ENCODE measurements around the gene ABR. TPM values are rescaled to one million over a fixed set of nuclear protein-coding genes. Genes with fewer than 3 reads are reported as not detected.
"Not testable (repeated sequence)": the region's sequence is repeated elsewhere in the genome, so short reads cannot be mapped to it uniquely, and the experiment has no call there.

The ABR gene
- total RNA-seq, 1 donor from 2014 or later: 158 TPM

DNA sequence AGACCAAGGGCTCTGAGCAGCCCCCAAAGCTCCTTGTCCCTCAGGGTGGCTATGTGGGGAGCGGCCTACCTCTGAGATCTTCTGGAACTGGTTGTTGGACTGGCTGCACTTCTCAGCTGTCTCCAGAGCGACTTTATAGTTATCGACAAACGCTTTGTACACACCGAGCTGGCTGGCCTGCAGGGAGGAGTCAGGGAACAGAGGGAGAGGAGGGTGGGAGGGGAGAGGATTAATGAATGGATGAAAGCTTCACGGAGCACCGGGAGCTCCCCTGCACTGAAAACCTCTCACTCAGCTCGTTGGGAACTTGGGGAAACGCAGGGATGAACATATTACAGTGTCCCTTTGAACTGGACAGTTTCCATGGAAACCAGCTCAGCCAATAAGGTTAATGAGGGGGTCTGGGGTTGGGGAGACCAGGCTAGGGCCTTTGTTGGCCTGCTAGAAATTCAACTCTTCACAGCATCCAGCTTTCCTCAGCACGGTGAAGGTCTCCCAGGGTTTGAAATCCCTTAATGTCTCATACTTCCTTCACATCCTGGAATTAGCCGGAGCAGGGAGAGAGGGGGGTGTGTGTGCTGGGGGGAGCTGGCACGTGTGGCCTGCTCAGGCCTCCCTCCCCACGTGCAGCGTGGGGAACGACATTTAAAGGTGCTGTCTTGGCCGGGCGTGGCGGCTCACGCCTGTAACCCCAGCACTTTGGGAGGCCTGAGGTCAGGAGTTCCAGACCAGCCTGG, 96.2 kb downstream of the ABR start:
- intact Hi-C loops (cut with DNase I): no loop called here
- DNase-seq (ENCODE audit: low spot score): no peak

DNA sequence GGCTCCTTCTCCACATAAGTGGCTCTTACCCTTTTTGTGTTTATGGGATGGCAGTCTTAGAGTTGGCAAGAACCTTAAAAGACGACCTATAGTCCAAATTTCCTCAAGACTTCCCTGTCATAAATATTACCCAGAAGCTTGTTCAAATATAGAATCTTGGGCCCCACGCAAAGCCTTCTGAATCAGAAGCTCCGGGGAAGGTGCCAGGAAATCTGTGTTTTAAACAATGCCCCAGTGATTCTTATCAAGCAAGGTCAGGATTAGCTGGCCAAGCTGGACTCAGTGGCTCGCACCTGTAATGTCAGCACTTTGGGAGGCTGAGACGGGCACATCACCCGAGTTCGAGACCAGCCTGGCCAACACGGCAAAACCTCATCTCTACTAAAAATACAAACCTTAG, 97.2 kb downstream of the ABR start:
- intact Hi-C loops (cut with DNase I): no loop called here
- no peak for DNase-seq (ENCODE audit: low spot score)

DNA sequence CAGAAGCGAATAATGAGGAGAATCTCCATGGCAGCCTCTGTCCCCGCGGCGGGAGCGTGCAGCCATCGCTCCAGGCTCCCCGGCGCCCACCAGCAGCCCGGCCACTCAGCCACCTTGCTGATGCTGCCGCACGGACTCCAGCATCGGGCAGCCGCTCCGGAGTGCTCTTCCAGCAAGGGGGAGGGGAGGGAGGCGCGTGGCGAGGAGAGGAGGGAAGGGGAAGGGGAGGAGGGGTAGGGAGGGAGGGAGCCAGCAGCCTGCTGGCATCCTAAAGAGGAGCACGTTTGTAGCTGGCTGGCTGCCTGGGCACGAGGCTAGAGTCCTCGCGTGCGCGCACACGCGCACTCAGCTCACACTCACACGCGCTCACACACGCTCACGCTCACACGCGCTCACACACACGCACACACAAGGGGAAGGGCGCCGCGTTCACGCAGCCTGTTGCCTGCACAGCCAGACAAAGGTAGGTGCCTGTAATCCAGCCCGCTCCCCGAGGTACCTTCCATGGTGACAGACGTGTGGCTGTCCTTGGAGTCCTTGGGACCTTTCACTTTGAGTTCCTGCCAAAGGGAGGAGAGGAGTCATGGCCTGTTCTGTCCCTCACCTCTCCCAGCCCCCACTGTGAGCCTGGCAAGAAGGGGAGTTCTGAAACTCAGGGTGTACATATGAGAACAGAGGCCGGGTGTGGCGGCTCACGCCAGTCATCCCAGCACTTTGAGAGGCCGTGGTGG, 100.8 kb downstream of the ABR start:
- DNase-seq (ENCODE audit: low spot score): peak; percentile 83
- intact Hi-C loops (cut with DNase I): no loop called here

DNA sequence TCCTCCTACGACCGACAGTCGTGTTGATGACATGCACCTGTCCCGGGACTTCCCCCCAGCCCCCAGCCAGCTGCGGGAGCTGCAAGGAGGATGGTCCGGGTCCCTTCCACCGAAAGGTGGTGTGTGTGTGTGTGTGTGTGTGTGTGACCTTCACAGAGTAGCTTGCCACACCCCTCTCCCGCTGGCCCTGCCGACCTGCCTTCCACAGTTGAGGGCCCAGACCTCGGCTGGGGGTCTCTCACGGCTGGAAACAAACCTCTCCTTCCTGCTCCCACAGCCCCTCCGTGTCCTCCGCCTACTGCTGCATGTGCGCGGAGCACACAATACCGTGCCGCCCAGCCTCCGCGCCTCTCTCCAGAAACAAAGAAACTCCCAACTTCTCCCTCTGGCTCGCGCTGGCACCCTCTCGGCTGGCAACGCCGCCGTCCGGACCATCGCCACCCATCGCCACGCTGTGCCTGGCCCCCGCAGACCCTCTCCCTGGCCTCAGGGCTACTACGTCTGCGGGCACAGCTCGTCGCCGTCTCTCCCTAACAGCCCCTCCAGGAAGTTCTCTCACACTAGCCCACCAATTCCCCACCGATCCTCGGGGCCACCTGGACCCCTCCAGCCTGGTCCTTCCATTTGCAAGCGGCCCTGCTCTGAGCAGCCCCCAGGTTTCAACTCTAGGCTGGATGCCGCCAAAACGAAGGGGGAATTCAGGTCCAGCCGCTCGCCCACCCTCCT, 101.6 kb downstream of the ABR start:
- no peak for DNase-seq (ENCODE audit: low spot score)
- intact Hi-C loops (cut with DNase I): no loop called here

DNA sequence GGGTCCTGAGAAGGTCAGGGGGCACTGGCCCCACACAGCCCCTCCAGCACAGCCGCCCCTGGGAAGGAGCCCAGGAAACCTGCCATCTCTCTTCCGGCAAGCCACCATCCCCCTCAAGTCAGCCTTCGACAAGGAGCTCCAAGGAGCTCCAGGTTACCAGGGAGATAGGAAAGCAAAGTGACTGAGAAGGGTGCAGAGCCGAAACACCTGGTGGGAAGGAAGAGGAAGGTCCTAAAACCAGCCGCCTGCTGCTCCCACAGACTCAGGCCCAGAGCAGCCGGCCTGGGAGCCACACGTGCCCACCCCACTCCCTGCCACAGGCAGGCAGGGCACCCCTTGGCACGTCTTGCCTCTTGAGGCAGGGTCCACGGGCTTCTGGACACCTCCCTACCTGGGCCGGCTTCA, 102.2 kb downstream of the ABR start:
- DNase-seq (ENCODE audit: low spot score): no peak
- intact Hi-C loops (cut with DNase I): no loop called here

DNA sequence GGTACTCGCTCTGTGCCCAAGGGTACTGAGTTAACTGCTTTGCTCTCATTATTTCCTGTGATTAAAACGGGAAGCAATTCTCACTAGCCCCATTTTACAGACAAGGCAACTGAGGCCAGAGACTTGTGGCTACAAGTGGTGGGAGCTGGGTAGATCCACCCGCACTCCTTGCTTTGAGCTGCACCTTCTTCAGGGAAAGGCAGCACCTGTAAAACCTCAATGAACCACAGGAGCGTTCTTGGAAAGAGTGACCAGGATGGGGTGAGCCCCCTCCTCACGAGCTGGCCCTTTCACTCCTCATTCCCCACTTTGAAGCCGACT, 102.8 kb downstream of the ABR start:
- intact Hi-C loops (cut with DNase I): no loop called here
- no peak for DNase-seq (ENCODE audit: low spot score)

DNA sequence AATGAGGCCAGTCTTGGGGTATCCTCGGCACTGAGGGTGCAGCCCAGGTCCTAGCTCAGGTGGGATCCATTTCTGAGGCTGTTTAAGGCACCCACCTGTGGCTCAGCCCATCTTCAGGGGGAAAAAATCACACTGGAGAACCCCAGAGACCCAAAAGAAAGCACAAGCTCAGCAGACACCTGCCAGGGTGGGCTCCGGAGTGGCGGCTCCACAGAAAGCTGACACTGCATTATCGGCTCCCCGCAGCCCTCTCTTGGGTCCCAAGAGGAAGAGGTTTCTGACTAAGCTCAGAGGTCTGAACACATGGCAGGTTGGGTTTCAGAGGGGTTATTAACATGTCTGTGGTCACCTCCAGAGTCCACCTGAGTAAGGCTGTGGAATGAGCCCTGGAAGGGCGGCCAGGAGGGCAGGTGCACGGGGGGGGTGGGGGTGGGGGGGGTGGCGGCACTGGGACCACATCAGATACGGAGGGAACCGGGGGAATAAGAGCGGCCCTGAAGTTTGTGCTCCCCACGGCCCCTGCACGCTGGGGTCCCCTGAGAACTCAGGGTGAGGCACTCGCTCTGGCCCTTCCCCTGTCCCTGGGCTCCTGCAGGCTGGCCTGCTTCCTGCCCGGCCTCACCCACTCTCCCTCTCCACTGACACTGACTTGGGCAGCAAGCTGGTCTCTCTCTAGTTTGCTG, 103.3 kb downstream of the ABR start:
- DNase-seq (ENCODE audit: low spot score): no peak
- intact Hi-C loops (cut with DNase I): no loop called here

DNA sequence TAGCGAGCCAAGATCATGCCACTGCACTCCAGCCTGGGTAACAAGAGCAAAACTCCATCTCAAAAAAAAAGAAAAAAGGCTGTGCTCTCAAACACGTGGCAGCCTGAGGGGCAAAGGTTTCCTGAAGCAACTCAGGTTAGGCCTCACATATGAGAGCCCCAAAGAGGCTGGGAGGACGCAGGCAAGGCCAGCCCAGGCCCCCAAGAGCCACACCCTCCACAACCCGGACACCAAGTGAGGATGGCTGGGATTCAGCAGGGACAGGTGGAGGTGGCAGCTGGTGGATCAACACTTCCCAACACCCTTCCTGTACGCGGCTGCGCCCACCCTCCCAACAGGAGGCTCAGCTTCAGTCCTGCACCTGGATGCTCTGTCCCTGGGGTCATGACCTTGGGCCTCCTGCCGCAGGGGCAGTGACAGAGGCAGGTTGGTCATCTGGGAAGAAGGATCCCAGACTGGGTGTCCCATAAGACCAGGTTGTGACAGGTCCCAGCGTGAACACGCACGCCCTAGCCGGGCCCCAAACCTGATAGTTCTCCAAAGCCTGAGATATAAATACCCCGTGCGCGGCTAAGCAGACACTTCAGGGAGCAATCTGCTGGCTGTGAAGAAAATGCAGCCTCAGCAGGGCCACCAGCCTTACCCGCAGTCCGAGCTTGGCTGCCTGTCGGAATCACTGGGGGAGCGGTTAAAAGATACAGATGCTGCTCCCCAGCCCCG, 104.7 kb downstream of the ABR start:
- DNase-seq (ENCODE audit: low spot score): no peak
- intact Hi-C loops (cut with DNase I): no loop called here

DNA sequence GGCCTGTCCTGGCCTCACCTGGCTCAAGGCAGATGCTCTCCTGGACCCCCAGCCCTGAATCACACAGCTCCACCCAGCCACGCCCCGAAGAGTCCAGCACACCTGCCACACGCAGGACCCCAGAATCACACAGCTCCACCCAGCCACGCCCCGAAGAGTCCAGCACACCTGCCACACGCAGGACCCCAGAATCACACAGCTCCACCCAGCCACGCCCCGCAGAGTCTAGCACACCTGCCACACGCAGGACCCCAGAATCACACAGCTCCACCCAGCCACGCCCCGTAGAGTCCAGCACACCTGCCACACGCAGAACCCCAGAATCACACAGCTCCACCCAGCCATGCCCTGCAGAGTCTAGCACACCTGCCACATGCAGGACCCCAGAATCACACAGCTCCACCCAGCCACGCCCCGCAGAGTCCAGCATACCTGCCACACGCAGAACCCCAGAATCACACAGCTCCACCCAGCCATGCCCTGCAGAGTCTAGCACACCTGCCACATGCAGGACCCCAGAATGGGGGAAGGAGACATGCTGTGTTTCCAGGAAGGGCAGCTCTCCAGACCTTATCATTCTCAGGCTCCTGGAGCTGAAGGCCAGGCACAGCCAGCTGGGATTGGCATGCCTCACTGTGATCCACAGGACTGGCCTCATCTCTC, 105.7 kb downstream of the ABR start:
- DNase-seq (ENCODE audit: low spot score); intact Hi-C loops (cut with DNase I): not testable (repeated sequence)

DNA sequence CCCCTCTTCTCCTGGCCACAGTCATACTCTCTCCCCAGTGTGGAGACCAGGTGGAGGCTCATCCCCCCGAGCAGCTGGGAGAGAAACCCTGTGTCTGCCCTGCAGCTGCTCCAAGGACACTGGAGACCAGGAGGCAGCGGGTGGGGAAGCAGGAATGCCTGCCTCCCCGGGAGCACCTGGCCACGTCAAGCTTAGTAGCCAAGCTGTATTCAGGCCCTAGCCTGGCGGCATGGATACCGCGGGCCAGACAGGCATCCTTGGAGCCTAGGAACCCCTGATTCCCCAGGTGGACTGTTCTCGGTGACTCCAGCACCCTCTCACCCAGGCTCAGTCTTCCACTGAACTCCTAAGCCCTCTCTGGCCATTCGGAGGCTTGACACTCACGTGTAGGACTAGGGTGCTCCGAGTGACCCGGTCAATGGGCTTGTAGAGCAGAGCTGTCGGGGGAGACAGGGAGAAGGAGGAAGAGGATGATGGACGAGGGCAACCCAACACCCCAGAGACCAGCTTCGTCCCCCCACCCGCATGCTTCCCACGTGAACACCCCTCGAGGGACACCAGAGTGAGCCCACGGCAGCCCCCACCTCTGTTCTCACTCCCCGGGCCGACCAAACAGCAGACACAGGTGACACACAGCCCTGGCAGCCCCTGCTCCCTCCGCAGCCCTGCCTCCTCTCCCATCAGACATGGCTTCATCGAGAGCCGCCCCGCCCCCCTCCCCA, 106.4 kb downstream of the ABR start:
- intact Hi-C loops (cut with DNase I): no loop called here
- DNase-seq (ENCODE audit: low spot score): no peak

DNA sequence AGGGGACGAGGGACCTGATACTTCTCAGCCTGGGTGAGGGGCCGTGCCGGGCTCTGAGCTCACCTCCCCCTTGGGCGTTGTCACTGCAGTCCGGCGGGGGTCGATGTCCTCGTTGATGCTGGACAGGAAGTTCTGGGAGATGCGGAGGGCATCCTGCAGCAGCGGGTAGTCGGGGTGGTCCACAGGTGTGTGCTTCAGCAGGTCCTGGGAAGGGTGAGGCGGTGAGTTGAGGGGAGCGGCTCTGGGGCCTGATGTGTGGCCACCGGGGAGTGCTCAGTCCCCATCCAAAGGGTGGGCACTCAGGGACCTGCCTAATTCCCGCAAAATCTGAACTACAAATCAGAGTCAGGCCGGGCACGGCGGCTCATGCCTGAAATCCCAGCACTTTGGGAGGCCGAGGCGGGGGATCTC, 107.2 kb downstream of the ABR start:
- DNase-seq (ENCODE audit: low spot score): no peak
- intact Hi-C loops (cut with DNase I): no loop called here

DNA sequence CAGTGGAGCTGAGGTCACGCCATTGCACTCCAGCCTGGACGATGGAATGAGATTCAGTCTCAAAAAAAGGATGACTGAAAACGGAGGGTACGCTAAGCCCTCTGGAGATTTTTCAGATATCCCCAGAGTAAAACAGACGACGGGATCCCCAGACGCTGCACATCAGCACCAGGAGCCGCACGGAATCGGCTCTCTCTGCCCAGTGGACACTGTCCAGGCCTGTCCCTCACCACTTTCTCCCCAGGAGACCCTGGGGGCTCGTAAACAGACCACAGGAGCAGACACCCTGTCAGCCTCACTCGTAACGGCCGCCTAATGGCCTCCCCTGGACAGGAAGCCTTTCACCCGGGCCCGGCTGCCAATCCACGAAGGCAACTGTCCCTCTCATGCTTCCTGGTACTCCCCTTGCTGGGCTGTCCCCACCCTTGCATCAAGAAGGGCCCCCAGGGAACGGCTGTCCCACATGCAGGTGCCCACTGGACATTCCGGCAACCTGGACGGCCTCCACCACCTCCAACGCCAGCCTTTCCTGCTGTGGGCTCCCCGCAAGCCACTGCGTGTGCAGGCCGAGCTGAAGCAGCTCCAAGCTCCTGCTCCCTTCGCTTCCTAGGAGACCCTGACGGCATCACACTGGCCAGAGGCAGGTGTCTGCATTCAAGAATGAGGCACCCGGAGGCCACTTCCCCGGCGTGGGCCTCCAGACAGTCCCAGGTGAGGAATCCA, 108.5 kb downstream of the ABR start:
- DNase-seq (ENCODE audit: low spot score): no peak
- intact Hi-C loops (cut with DNase I): no loop called here

DNA sequence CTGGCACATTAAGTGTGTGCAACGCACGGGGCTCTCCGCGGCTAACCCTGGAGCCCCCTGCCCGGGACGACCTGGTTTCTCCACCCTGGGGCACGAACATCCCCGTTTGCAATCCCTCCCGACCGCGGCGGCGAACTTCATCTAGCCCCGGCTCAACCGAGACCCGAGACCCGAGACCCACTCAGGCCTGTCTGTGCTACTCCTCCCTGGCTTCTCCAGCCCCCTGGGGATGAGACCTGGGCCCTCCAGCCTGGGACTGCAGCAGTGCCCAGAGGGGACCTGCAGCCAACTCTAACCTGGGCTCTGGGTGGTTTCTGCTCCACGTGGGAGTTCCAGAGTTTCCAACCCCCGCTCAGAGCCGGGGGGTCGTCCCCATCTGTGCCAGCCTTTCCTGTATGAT, 109.4 kb downstream of the ABR start:
- intact Hi-C loops (cut with DNase I): no loop called here
- DNase-seq (ENCODE audit: low spot score): no peak

DNA sequence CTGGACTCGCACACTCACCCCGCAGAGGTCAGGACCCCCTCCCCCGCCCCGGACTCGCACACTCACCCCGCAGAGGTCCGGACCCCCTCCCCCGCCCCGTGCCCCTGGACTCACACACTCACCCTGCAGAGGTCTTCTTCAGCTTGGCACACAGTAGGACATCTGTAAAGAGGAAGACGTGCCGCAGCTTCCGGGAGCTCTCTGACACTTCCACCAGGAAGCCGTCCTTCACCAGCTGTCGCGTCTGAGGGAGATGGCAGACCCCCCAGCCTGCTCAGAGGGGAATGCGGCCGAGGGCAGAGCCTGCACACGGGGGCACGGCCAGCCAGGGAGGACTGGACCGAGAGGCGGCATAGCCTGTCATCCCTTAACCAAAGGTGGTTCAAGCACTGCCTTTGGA, 109.9 kb downstream of the ABR start:
- DNase-seq (ENCODE audit: low spot score): no peak
- intact Hi-C loops (cut with DNase I): no loop called here

DNA sequence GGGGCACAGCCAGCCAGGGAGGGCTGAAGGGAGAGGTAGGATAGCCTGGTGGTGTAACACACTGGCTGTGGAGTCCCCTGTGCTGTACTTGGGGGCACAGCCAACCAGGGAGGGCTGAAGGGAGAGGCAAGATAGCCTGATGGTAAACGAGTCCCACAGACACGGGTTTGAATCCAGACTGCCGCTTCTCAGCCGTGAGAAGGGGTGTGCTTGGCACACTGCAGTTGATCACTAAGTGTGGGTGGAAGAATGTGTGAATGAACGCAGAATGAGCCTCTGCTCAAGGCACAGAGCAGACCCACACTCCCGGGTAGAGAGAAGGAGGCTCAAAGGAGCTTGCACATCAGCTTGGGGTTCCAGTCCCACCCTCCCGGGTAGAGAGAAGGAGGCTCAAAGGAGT, 111.4 kb downstream of the ABR start:
- intact Hi-C loops (cut with DNase I): no loop called here
- no peak for DNase-seq (ENCODE audit: low spot score)

DNA sequence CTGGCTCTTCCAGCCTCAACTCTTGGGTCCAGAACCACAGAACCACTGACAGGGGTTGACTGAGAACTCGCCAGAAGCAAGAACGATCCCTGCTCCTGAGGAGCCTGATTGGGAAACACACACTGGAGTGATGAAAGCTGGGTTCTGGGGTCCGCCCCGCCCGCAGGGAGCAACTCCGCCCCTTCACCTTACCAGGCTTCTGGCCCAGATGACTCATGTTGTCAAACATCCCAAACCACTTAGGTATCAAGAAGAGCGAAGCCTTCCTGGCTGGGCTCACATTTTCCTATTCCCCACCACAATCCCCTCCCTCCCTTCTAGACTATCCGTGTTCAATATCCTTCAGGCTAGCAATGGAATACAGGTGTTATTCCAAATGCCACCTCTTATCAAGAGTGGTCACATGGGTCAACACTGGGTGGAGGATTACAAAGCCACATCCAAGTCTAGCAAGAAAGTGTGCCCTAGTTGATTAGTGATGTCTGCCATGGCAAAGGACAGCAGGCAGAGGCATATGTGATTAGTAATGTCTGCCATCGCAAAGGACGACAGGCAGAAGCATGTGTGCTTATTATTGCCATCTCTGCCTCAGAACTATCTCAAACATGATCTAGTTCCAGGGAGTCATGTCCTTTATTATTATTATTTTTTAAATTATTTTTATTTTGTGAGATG, 112.4 kb downstream of the ABR start:
- intact Hi-C loops (cut with DNase I): no loop called here
- DNase-seq (ENCODE audit: low spot score): no peak

DNA sequence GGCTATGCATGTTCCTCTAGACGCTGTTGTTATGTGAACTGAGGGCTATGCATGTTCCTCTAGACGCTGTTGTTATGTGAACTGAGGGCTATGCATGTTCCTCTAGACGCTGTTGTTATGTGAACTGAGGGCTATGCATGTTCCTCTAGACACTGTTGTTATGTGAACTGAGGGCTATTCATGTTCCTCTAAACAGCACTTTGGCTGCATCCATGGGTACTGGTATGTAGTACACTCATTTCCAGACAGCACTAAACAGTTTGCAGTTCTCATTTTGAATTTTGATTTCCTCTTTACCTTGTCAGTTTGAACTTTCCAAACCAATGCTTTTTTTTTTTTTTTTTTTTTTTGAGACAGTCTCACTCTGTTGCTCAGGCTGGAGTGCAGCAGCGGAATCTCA, 114.4 kb downstream of the ABR start:
- intact Hi-C loops (cut with DNase I): not testable (repeated sequence)

More for the DNA sequence above, 114.4 kb downstream of the ABR start:
- not testable (repeated sequence) for DNase-seq (ENCODE audit: low spot score)

Measured in cardiac septum (tissue), 1 donor.